Endothelial cell of umbilical vein (primary cell): Measurements from ENCODE around the gene MBOAT2. TPM values are rescaled to one million over a fixed set of nuclear protein-coding genes. Genes with fewer than 3 reads are reported as not detected.

ENCODE experiments used
- BruUV-seq: library from RNA; stranded (reverse); fragments of 400-500 nt; replicated peaks from 2 replicates; lab custom pipeline; 2021; lab: Mats Ljungman, UMichigan
- CTCF ChIA-PET: fragments of 300-600, 350-600 bp; sonication (Branson Sonifier 250); formaldehyde crosslinking; loops from one replicate; lab custom pipeline; 2021; ENCODE audit warnings: antibody characterized with exemption, inconsistent platforms; lab: Charles Lee
- POLR2A ChIA-PET: fragments of 300-600, 350-600 bp; sonication (Branson Sonifier 250); formaldehyde crosslinking; loops from one replicate; lab custom pipeline; 2021; ENCODE audit warnings: antibody characterized with exemption, inconsistent platforms; lab: Charles Lee
- DNase-seq: peaks from one replicate; pipeline ENCODE4 v3.0.0-alpha.2; 2011; ENCODE audit warnings: low read depth, low spot score
- FAIRE-seq: peaks from 2 replicates; lab custom pipeline; 2011; peaks lifted over from hg19 to GRCh38; lab: Jason Lieb, UNC
- H2AFZ ChIP-seq: 2 replicates; pipeline ENCODE4 v1.6.0; 2012; ENCODE audit warnings: low read depth, low read length, control low read depth, inconsistent platforms
- H3K27ac ChIP-seq: 2 replicates; pipeline ENCODE4 v1.5.1; 2011; ENCODE audit warnings: low read depth, mild to moderate bottlenecking, control low read depth, low read length, moderate library complexity; ENCODE audit not compliant: insufficient read depth
- H3K27me3 ChIP-seq, 2 experiments: 2 replicates each; pipeline versions ENCODE4 v1.6.0 to v1.6.1; 2011; ENCODE audit warnings: low read length in 2 of 2, mixed read lengths in 1 of 2; ENCODE audit not compliant: control insufficient read depth in 2 of 2, insufficient read depth in 2 of 2
- H3K36me3 ChIP-seq, 2 experiments: 2 replicates in 1 of 2; 3 replicates in 1 of 2; pipeline ENCODE4 v1.5.1; 2011; ENCODE audit warnings: low read length in 2 of 2, mild to moderate bottlenecking in 1 of 2, moderate library complexity in 1 of 2; ENCODE audit not compliant: control insufficient read depth in 2 of 2, insufficient read depth in 2 of 2; ENCODE audit errors: extremely low read depth in 1 of 2
- H3K4me1 ChIP-seq: 3 replicates; pipeline ENCODE4 v1.5.1; 2011; ENCODE audit warnings: mild to moderate bottlenecking, low read length; ENCODE audit not compliant: control insufficient read depth, insufficient read depth; ENCODE audit errors: extremely low read depth
- H3K4me2 ChIP-seq: 2 replicates; pipeline ENCODE4 v1.6.1; 2011; ENCODE audit warnings: low read length, control low read depth, mixed read lengths; ENCODE audit not compliant: insufficient read depth
- H3K4me3 ChIP-seq, 3 experiments: fragments of 200-600 bp in 1 of 3; sonication (generic), shearing (Covaris generic) in 1 of 3; replicated peaks in 1 of 3; 2 replicates each; pipeline ENCODE4 v1.5.1; 2011 to 2016; ENCODE audit warnings: control low read depth in 3 of 3, low read length in 3 of 3, mild to moderate bottlenecking in 2 of 3, inconsistent platforms in 1 of 3, low read depth in 1 of 3, moderate library complexity in 1 of 3; ENCODE audit not compliant: insufficient read depth in 1 of 3
- H3K79me2 ChIP-seq: 2 replicates; pipeline ENCODE4 v1.6.0; 2012; ENCODE audit warnings: low read length, inconsistent platforms; ENCODE audit not compliant: control insufficient read depth, insufficient read depth
- H3K9ac ChIP-seq: replicated peaks from 2 replicates; pipeline ENCODE3; 2011; ENCODE audit warnings: low read length, control low read depth; ENCODE audit not compliant: insufficient read depth; ENCODE audit errors: extremely low read depth
- H3K9me1 ChIP-seq: replicated peaks from 3 replicates; pipeline ENCODE4 v1.6.0; 2011; ENCODE audit warnings: mild to moderate bottlenecking, low read length; ENCODE audit not compliant: control insufficient read depth, insufficient read depth; ENCODE audit errors: extremely low read depth
- H3K9me3 ChIP-seq: replicated peaks from 2 replicates; pipeline ENCODE4 v1.5.1; 2012; ENCODE audit warnings: low read length, inconsistent platforms; ENCODE audit not compliant: control insufficient read depth, insufficient read depth
- H4K20me1 ChIP-seq: replicated peaks from 2 replicates; pipeline ENCODE3; 2011; ENCODE audit warnings: mild to moderate bottlenecking, low read length; ENCODE audit not compliant: control insufficient read depth, insufficient read depth; ENCODE audit errors: extremely low read depth
- CTCF ChIP-seq, 2 donors: IDR thresholded peaks; 1 replicate in 1 of 2; 2 replicates in 1 of 2; pipeline ENCODE4 v1.5.1; 2011; ENCODE audit warnings: low read length in 2 of 2, mild to moderate bottlenecking in 2 of 2, moderate library complexity in 2 of 2, control low read depth in 1 of 2, inconsistent platforms in 1 of 2, low read depth in 1 of 2; ENCODE audit not compliant: insufficient read depth in 1 of 2; ENCODE audit errors: extremely low read depth in 1 of 2
- EZH2 ChIP-seq: IDR thresholded peaks from 2 replicates; pipeline ENCODE4 v1.6.1; 2012; ENCODE audit warnings: borderline replicate concordance, low read depth, mild to moderate bottlenecking, moderate library complexity, low read length, inconsistent platforms; ENCODE audit not compliant: severe bottlenecking
- FOS ChIP-seq: IDR thresholded peaks from 2 replicates; pipeline ENCODE4 v1.6.1; 2011; ENCODE audit warnings: mild to moderate bottlenecking, low read length, moderate library complexity, borderline replicate concordance; ENCODE audit not compliant: insufficient read depth
- GATA2 ChIP-seq: IDR thresholded peaks from 2 replicates; pipeline ENCODE4 v1.7.0; 2011; ENCODE audit warnings: low read depth, mild to moderate bottlenecking, moderate library complexity, mixed read lengths, low read length; ENCODE audit not compliant: insufficient read length, insufficient read depth
- JUN ChIP-seq: IDR thresholded peaks from 2 replicates; pipeline ENCODE4 v1.6.1; 2011; ENCODE audit warnings: borderline replicate concordance, low read depth; ENCODE audit not compliant: insufficient read length, insufficient read depth
- MAX ChIP-seq: IDR thresholded peaks from 2 replicates; pipeline ENCODE4 v1.6.1; 2011; ENCODE audit not compliant: insufficient read depth, insufficient read length
- MYC ChIP-seq: IDR thresholded peaks from one replicate; pipeline ENCODE4 v1.6.1; 2011; ENCODE audit warnings: mild to moderate bottlenecking, low read depth, low read length
- POLR2A ChIP-seq: IDR thresholded peaks from 2 replicates; pipeline ENCODE4 v1.6.1; 2012; ENCODE audit warnings: low read depth, mild to moderate bottlenecking, control low read depth, low read length
- POLR2AphosphoS5 ChIP-seq: IDR thresholded peaks from 2 replicates; pipeline ENCODE4 v1.6.1; 2012; ENCODE audit warnings: low read depth, mild to moderate bottlenecking, control low read depth, low read length, moderate library complexity; ENCODE audit not compliant: insufficient read depth
- dilution Hi-C: fragments of 300-500 bp; cut with MboI; formaldehyde crosslinking; loops from one replicate; pipeline ENCODE4 v1.15.0; 2019; ENCODE audit warnings: low sequenced_read_pairs; ENCODE audit not compliant: extremely low pct_ligation_motif_present
- intact Hi-C: fragments of 100-400 bp; cut with micrococcal nuclease; formaldehyde crosslinking; loops from one replicate; pipeline ENCODE4 v1.10.0; 2022
- polyA plus RNA-seq, 4 experiments: library from polyadenylated mRNA; depleted of rRNA in 3 of 4; stranded (reverse) in 3 of 4; unstranded in 1 of 4; fragments of >200 nt; gene quantifications; 2 replicates each; pipeline versions ENCODE4 v1.2.1 to v1.2.3, GENCODE V29; 2011 to 2012; ENCODE audit warnings: missing spikeins in 1 of 4
- total RNA-seq: library from RNA; stranded (reverse); gene quantifications from 2 replicates; pipeline ENCODE4 v1.2.3, GENCODE V29; 2021

The MBOAT2 gene
- total and polyA plus RNA-seq, 2 donors (not counting 3 experiments of a cell fraction or from before 2014, with no cell fraction given), result 10.9 to 22.1 TPM

- BruUV-seq, result no TSS peak
- CTCF ChIA-PET, result interaction anchor here (0.6 to 1.4 kb wide), 3 partner anchors 13 to 234 kb away, joined by 3 read pairs; no protein-coding TSS in a partner anchor
These were observed 26.7 kb upstream of the MBOAT2 start for GRCh38 chr2:9030190-9030589.

More at GRCh38 chr2:9030190-9030589, 26.7 kb upstream of the MBOAT2 start:
- peaks cover 6 to 13% of the 10 kb centered on the region in 2 experiments for H3K27me3 ChIP-seq
- intact Hi-C loops, result no loop called here
- no peaks in the 10 kb centered on the region for H3K79me2 ChIP-seq
- H3K9me1 ChIP-seq, result no peaks in the 10 kb centered on the region
- H3K4me1 ChIP-seq, result no peaks in the 10 kb centered on the region
- no peaks in the 10 kb centered on the region for H3K36me3 ChIP-seq
- dilution Hi-C loops, result no loop called here
- no peak overlapping the region for H3K4me3 ChIP-seq
- H3K9ac ChIP-seq, result no peak overlapping the region
- POLR2A ChIA-PET, result no interaction called here
- TF ChIP-seq MYC (no peak), MAX (no peak), JUN (no peak), GATA2 (no peak), POLR2AphosphoS5 (no peak), EZH2 (no peak), POLR2A (no peak), CTCF (IDR thresholded peaks at IDR 0.05; ENCODE audit: extremely low read depth in 1 of 2, insufficient read depth in 1 of 2, low read depth in 1 of 2, low read length in 2 of 2) (no peak), FOS (no peak)
- FAIRE-seq, result no peak
- no peak overlapping the region for H3K27ac ChIP-seq
- no peak overlapping the region for H2AFZ ChIP-seq
- H3K9me3 ChIP-seq, result no peaks in the 10 kb centered on the region
- no peak overlapping the region for H3K4me2 ChIP-seq
- no peaks in the 10 kb centered on the region for H4K20me1 ChIP-seq
- DNase-seq, result no peak
